Measurements from ENCODE around the gene RAMP1.

RAMP1 gene

GRCh38 chr2:237830522-237830921, 28.9 kb upstream of the RAMP1 start:
- H3K4me2 ChIP-seq (ENCODE audit: low read depth, low read length, poor library complexity, severe bottlenecking) = no peak overlapping the region
- H4K20me1 ChIP-seq (ENCODE audit: low read depth, low read length) = no peaks in the 10 kb centered on the region
- H3F3A ChIP-seq (ENCODE audit: insufficient read depth) = no peaks in the 10 kb centered on the region
- H3K4me3 ChIP-seq (ENCODE audit: insufficient read depth, low read length, poor library complexity, severe bottlenecking) = no peak overlapping the region
- no peaks in the 10 kb centered on the region for H3K36me3 ChIP-seq (ENCODE audit: low read length)
- TF ChIP-seq CTCF (IDR thresholded peaks at IDR 0.05; ENCODE audit: insufficient read depth, low read length, poor library complexity, severe bottlenecking) = no peak
- TF ChIP-seq EZH2phosphoT487 (conservative IDR thresholded peaks at IDR 0.05; ENCODE audit: low read length) = no peak
- no peak overlapping the region for H3K9ac ChIP-seq (ENCODE audit: low read length)
- H3K9me3 ChIP-seq (ENCODE audit: insufficient read depth, low read length) = no peaks in the 10 kb centered on the region
- H3K27ac ChIP-seq (ENCODE audit: low read depth, low read length) = no peak overlapping the region
- no peak overlapping the region for H2AFZ ChIP-seq (ENCODE audit: low read depth, low read length, severe bottlenecking)
- no peaks in the 10 kb centered on the region for H3K9me2 ChIP-seq (replicated peaks; ENCODE audit: insufficient read depth, low read length)
- no peaks in the 10 kb centered on the region for H3K27me3 ChIP-seq (ENCODE audit: low read length)
- H3K79me2 ChIP-seq (ENCODE audit: insufficient read depth, low read length) = no peaks in the 10 kb centered on the region

- TF ChIP-seq EZH2phosphoT487 (conservative IDR thresholded peaks at IDR 0.05; ENCODE audit: low read length) = no peak
- no peak for TF ChIP-seq CTCF (IDR thresholded peaks at IDR 0.05; ENCODE audit: insufficient read depth, low read length, poor library complexity, severe bottlenecking)
- Histone ChIP-seq H3K9me2 (replicated peaks; ENCODE audit: insufficient read depth, low read length) (no peaks in the 10 kb centered on the region), H3K9ac (ENCODE audit: low read length) (no peak overlapping the region), H2AFZ (ENCODE audit: low read depth, low read length, severe bottlenecking) (no peak overlapping the region), H3K9me3 (ENCODE audit: insufficient read depth, low read length) (no peaks in the 10 kb centered on the region), H3K79me2 (ENCODE audit: insufficient read depth, low read length) (no peaks in the 10 kb centered on the region), H3K27ac (ENCODE audit: low read depth, low read length) (no peak overlapping the region), H3F3A (ENCODE audit: insufficient read depth) (no peaks in the 10 kb centered on the region), H3K4me3 (ENCODE audit: insufficient read depth, low read length, poor library complexity, severe bottlenecking) (no peak overlapping the region), H3K27me3 (ENCODE audit: low read length) (no peaks in the 10 kb centered on the region), H4K20me1 (ENCODE audit: low read depth, low read length) (no peaks in the 10 kb centered on the region), H3K4me2 (ENCODE audit: low read depth, low read length, poor library complexity, severe bottlenecking) (no peak overlapping the region), H3K36me3 (ENCODE audit: low read length) (no peaks in the 10 kb centered on the region)
These were observed 25.9 kb upstream of the RAMP1 start for GRCh38 chr2:237833546-237833945.

- Histone ChIP-seq H3F3A (ENCODE audit: insufficient read depth) (no peaks in the 10 kb centered on the region), H3K36me3 (ENCODE audit: low read length) (no peaks in the 10 kb centered on the region), H3K9me2 (replicated peaks; ENCODE audit: insufficient read depth, low read length) (no peaks in the 10 kb centered on the region), H2AFZ (ENCODE audit: low read depth, low read length, severe bottlenecking) (no peak overlapping the region), H3K4me3 (ENCODE audit: insufficient read depth, low read length, poor library complexity, severe bottlenecking) (no peak overlapping the region), H3K9ac (ENCODE audit: low read length) (no peak overlapping the region), H3K4me2 (ENCODE audit: low read depth, low read length, poor library complexity, severe bottlenecking) (no peak overlapping the region), H4K20me1 (ENCODE audit: low read depth, low read length) (no peaks in the 10 kb centered on the region), H3K27ac (ENCODE audit: low read depth, low read length) (no peak overlapping the region), H3K9me3 (ENCODE audit: insufficient read depth, low read length) (no peaks in the 10 kb centered on the region), H3K79me2 (ENCODE audit: insufficient read depth, low read length) (no peaks in the 10 kb centered on the region), H3K27me3 (ENCODE audit: low read length) (no peaks in the 10 kb centered on the region)
- no peak for TF ChIP-seq CTCF (IDR thresholded peaks at IDR 0.05; ENCODE audit: insufficient read depth, low read length, poor library complexity, severe bottlenecking)
- no peak for TF ChIP-seq EZH2phosphoT487 (conservative IDR thresholded peaks at IDR 0.05; ENCODE audit: low read length)
These were observed 24.1 kb upstream of the RAMP1 start for GRCh38 chr2:237835372-237835771.

Measured in SU-DHL-6 (cell line).